A549 treated with Mapracorat at 1 μM for 4 hours (cell line): ENCODE measurements around the gene SRGAP1. TPM values are rescaled to one million over a fixed set of nuclear protein-coding genes. Genes with fewer than 3 reads are reported as not detected.

ENCODE experiments used
- total RNA-seq: library from RNA; stranded (reverse); fragments of 200-300 nt; extraction: Qiagen RNA extraction; gene quantifications from 5 replicates; pipeline ENCODE4 v1.2.3, GENCODE V29; 2022

The SRGAP1 gene
- 9.2 to 11.1 TPM (median 10.7 TPM) in 5 replicates for total RNA-seq

DNA sequence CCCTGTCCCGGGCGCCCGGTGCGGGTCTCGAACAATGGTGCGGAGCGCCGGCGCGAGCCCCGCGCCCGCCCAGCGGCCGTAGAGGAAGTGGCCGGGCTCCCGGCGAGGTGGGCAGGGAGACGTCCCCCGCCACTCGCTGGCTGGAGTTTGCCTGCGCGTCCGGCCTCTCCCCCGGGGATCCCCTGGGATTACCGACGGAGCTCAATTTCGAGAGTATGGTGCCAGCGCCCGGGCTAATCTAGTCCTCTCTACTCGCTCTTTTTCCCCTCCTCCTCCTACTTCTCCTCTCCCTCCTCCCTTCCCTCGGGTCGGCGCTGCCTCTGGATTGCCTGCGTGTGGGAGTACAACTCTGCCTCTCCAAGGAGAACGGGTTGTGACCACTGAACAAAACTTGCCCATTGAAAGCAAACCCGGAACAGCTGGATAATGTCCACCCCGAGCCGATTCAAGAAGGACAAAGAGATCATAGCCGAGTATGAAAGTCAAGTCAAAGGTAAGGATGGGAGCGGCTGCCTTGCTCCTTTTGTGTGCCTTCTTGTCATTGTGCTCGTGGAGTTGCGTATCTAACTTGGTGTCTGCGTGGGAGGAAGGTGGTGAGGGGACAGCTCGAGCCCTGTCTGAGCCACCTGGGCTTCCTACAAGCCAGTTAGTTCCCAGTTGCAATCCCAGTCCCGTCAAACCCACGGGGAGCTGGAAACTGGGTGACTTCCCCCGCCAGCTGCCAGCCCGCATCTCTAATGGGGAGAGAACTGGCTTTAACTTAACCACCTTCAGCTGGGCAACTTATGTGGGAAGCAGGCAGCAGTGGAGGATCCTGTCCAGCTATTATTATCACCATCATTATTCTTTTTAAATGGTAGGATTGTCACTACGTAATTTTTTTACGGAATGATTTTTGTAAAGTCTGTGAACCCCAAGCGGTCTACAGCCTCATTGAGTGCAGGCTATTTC lies at the start of gene SRGAP1:
Gene SRGAP1 (plus strand): TSS at position 310 of the 951 bp plus-strand sequence. CDS start 117 bp downstream, at position 427.

Other genes with a start within 250 kb of the SRGAP1 start
- gene DPY19L2, start 176.2 kb upstream of the SRGAP1 start, total RNA-seq: 1.2 to 2.7 TPM (median 2.0 TPM) in 5 replicates
- 22.7 to 27.3 TPM (median 25.4 TPM) in 5 replicates for gene RXYLT1, start 64.8 kb upstream of the SRGAP1 start, total RNA-seq